PFSK-1 (cell line): ENCODE measurements around the gene TGFB1.
A peak's percentile ranks its signal among the peaks of the same experiment; 100 is the strongest.

Experiments
- REST ChIP-seq, 2 experiments: IDR thresholded peaks; 2 replicates each; pipeline versions ENCODE4 v1.6.1 to v1.8.0; 2011 to 2012; ENCODE audit warnings: low read depth in 2 of 2, low read length in 2 of 2, control low read depth in 1 of 2, inconsistent platforms in 1 of 2, mild to moderate bottlenecking in 1 of 2, moderate library complexity in 1 of 2; ENCODE audit not compliant: insufficient read depth in 1 of 2
- SIN3A ChIP-seq: IDR thresholded peaks from 2 replicates; pipeline ENCODE4 v1.6.1; 2012; ENCODE audit warnings: mild to moderate bottlenecking, low read length, moderate library complexity, borderline replicate concordance; ENCODE audit not compliant: insufficient read depth

DNA sequence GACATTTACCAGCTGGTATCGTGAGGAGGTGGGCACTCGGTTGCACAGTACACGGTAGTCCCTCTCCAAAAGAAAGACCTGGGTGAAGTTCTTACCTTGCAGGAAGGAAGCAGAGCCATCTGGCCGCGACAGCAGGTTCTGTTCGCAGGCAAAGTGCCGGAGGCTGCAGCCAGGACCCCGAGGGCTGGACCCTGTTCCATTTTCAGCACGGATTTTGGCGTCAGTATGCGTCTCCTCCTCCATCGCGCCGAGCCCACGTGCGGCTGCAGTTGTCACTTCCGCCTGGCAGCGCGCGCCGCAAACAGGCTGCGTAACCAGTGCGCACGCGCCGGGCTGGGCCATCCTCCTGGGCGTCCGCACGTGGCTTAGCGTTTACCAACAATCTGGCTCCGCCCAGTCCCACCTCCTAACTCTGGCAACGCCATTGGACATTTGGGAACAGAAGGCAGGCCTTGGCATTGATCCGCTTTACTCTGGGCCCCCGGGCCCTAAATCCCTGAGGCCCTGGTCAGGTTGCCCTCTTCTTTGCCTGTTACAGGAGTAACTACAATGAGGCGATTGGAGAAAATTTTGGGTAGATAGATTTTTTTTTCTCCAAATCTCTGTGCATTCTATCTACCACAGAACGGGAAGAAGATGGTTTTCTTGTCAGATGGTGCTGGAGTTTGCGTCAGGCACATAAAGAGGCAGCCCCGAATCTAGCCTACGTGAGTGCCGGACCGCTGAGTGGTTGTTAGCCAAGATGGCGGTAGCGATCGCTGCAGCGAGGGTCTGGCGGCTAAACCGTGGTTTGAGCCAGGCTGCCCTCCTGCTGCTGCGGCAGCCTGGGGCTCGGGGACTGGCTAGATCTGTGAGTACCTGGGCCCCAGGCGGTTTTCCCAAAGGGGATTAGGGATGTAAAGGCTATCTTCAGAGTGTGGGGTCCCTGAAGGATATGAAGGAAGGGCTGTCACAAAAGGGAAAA lies 43.6 kb upstream of the TGFB1 start, which contains the start of the genes BCKDHA and EXOSC5:
- TF ChIP-seq SIN3A: peak; percentile 98
- TF ChIP-seq REST (IDR thresholded peaks at IDR 0.05; ENCODE audit: insufficient read depth in 1 of 2, low read depth in 2 of 2, low read length in 2 of 2): peak; percentile 14 to 40; a peak in 1 of 4 replicates
